WTC11 (cell line): Measurements from ENCODE around the gene PARVG.

ENCODE experiments used
- JUN ChIP-seq: sonication (generic); formaldehyde crosslinking; IDR thresholded peaks from 2 replicates; pipeline ENCODE4 v1.8.0; 2023; ENCODE audit warnings: mild to moderate bottlenecking, missing genetic modification reagents
- TF ChIP-seq, protein P1 (sequence below): sonication (generic); formaldehyde crosslinking; IDR thresholded peaks from 2 replicates; pipeline ENCODE4 v1.8.1; 2023; ENCODE audit warnings: mild to moderate bottlenecking, missing genetic modification reagents, moderate library complexity
- TF ChIP-seq, protein P2 (sequence below): sonication (generic); formaldehyde crosslinking; conservative IDR thresholded peaks from 2 replicates; pipeline ENCODE4 v1.8.1; 2023; ENCODE audit warnings: mild to moderate bottlenecking, low read depth, missing genetic modification reagents, moderate library complexity

DNA sequence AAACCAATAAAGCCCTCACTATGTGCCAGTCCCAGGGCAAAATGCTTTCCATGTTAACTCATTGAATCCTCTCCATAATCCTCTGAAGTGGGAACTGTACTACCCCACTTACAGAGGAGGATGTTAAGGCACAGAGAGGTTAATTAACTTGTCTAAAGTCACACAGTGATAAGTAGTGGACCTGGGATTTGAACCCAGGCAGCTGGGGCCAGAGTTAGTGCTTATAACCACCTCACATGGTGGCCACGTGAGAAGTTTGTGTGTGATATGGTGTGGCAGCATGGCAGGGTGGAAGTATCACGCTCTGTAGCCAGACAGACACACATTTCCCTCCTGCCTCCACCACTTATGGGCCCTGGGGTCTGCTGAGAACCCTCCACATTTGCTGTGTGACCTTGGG lies 16.5 kb downstream of the PARVG start:
- TF ChIP-seq JUN (CRISPR knock-in tag), result no peak
- TF ChIP-seq, protein P1, sequence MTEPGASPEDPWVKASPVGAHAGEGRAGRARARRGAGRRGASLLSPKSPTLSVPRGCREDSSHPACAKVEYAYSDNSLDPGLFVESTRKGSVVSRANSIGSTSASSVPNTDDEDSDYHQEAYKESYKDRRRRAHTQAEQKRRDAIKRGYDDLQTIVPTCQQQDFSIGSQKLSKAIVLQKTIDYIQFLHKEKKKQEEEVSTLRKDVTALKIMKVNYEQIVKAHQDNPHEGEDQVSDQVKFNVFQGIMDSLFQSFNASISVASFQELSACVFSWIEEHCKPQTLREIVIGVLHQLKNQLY (CRISPR knock-in tag), result no peak
- TF ChIP-seq, protein P2, sequence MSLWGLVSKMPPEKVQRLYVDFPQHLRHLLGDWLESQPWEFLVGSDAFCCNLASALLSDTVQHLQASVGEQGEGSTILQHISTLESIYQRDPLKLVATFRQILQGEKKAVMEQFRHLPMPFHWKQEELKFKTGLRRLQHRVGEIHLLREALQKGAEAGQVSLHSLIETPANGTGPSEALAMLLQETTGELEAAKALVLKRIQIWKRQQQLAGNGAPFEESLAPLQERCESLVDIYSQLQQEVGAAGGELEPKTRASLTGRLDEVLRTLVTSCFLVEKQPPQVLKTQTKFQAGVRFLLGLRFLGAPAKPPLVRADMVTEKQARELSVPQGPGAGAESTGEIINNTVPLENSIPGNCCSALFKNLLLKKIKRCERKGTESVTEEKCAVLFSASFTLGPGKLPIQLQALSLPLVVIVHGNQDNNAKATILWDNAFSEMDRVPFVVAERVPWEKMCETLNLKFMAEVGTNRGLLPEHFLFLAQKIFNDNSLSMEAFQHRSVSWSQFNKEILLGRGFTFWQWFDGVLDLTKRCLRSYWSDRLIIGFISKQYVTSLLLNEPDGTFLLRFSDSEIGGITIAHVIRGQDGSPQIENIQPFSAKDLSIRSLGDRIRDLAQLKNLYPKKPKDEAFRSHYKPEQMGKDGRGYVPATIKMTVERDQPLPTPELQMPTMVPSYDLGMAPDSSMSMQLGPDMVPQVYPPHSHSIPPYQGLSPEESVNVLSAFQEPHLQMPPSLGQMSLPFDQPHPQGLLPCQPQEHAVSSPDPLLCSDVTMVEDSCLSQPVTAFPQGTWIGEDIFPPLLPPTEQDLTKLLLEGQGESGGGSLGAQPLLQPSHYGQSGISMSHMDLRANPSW (CRISPR knock-in tag), result no peak
